Endothelial cell of umbilical vein (primary cell): ENCODE results near the gene QSOX2. TPM values are rescaled to one million over a fixed set of nuclear protein-coding genes. Genes with fewer than 3 reads are reported as not detected.

Experiments used
- BruUV-seq: library from RNA; stranded (reverse); fragments of 400-500 nt; replicated peaks from 2 replicates; lab custom pipeline; 2021; lab: Mats Ljungman, UMichigan
- CTCF ChIA-PET: fragments of 300-600, 350-600 bp; sonication (Branson Sonifier 250); formaldehyde crosslinking; loops from one replicate; lab custom pipeline; 2021; ENCODE audit warnings: antibody characterized with exemption, inconsistent platforms; lab: Charles Lee
- POLR2A ChIA-PET: fragments of 300-600, 350-600 bp; sonication (Branson Sonifier 250); formaldehyde crosslinking; loops from one replicate; lab custom pipeline; 2021; ENCODE audit warnings: antibody characterized with exemption, inconsistent platforms; lab: Charles Lee
- DNase-seq: peaks from one replicate; pipeline ENCODE4 v3.0.0-alpha.2; 2011; ENCODE audit warnings: low read depth, low spot score
- FAIRE-seq: peaks from 2 replicates; lab custom pipeline; 2011; peaks lifted over from hg19 to GRCh38; lab: Jason Lieb, UNC
- H2AFZ ChIP-seq: 2 replicates; pipeline ENCODE4 v1.6.0; 2012; ENCODE audit warnings: low read depth, low read length, control low read depth, inconsistent platforms
- H3K27ac ChIP-seq: 2 replicates; pipeline ENCODE4 v1.5.1; 2011; ENCODE audit warnings: low read depth, mild to moderate bottlenecking, control low read depth, low read length, moderate library complexity; ENCODE audit not compliant: insufficient read depth
- H3K27me3 ChIP-seq, 2 experiments: 2 replicates each; pipeline versions ENCODE4 v1.6.0 to v1.6.1; 2011; ENCODE audit warnings: low read length in 2 of 2, mixed read lengths in 1 of 2; ENCODE audit not compliant: control insufficient read depth in 2 of 2, insufficient read depth in 2 of 2
- H3K36me3 ChIP-seq, 2 experiments: 2 replicates in 1 of 2; 3 replicates in 1 of 2; pipeline ENCODE4 v1.5.1; 2011; ENCODE audit warnings: low read length in 2 of 2, mild to moderate bottlenecking in 1 of 2, moderate library complexity in 1 of 2; ENCODE audit not compliant: control insufficient read depth in 2 of 2, insufficient read depth in 2 of 2; ENCODE audit errors: extremely low read depth in 1 of 2
- H3K4me1 ChIP-seq: 3 replicates; pipeline ENCODE4 v1.5.1; 2011; ENCODE audit warnings: mild to moderate bottlenecking, low read length; ENCODE audit not compliant: control insufficient read depth, insufficient read depth; ENCODE audit errors: extremely low read depth
- H3K4me2 ChIP-seq: 2 replicates; pipeline ENCODE4 v1.6.1; 2011; ENCODE audit warnings: low read length, control low read depth, mixed read lengths; ENCODE audit not compliant: insufficient read depth
- H3K4me3 ChIP-seq, 3 experiments: fragments of 200-600 bp in 1 of 3; sonication (generic), shearing (Covaris generic) in 1 of 3; replicated peaks in 1 of 3; 2 replicates each; pipeline ENCODE4 v1.5.1; 2011 to 2016; ENCODE audit warnings: control low read depth in 3 of 3, low read length in 3 of 3, mild to moderate bottlenecking in 2 of 3, inconsistent platforms in 1 of 3, low read depth in 1 of 3, moderate library complexity in 1 of 3; ENCODE audit not compliant: insufficient read depth in 1 of 3
- H3K79me2 ChIP-seq: 2 replicates; pipeline ENCODE4 v1.6.0; 2012; ENCODE audit warnings: low read length, inconsistent platforms; ENCODE audit not compliant: control insufficient read depth, insufficient read depth
- H3K9ac ChIP-seq: replicated peaks from 2 replicates; pipeline ENCODE3; 2011; ENCODE audit warnings: low read length, control low read depth; ENCODE audit not compliant: insufficient read depth; ENCODE audit errors: extremely low read depth
- H3K9me1 ChIP-seq: replicated peaks from 3 replicates; pipeline ENCODE4 v1.6.0; 2011; ENCODE audit warnings: mild to moderate bottlenecking, low read length; ENCODE audit not compliant: control insufficient read depth, insufficient read depth; ENCODE audit errors: extremely low read depth
- H3K9me3 ChIP-seq: replicated peaks from 2 replicates; pipeline ENCODE4 v1.5.1; 2012; ENCODE audit warnings: low read length, inconsistent platforms; ENCODE audit not compliant: control insufficient read depth, insufficient read depth
- H4K20me1 ChIP-seq: replicated peaks from 2 replicates; pipeline ENCODE3; 2011; ENCODE audit warnings: mild to moderate bottlenecking, low read length; ENCODE audit not compliant: control insufficient read depth, insufficient read depth; ENCODE audit errors: extremely low read depth
- CTCF ChIP-seq, 2 donors: IDR thresholded peaks; 1 replicate in 1 of 2; 2 replicates in 1 of 2; pipeline ENCODE4 v1.5.1; 2011; ENCODE audit warnings: low read length in 2 of 2, mild to moderate bottlenecking in 2 of 2, moderate library complexity in 2 of 2, control low read depth in 1 of 2, inconsistent platforms in 1 of 2, low read depth in 1 of 2; ENCODE audit not compliant: insufficient read depth in 1 of 2; ENCODE audit errors: extremely low read depth in 1 of 2
- EZH2 ChIP-seq: IDR thresholded peaks from 2 replicates; pipeline ENCODE4 v1.6.1; 2012; ENCODE audit warnings: borderline replicate concordance, low read depth, mild to moderate bottlenecking, moderate library complexity, low read length, inconsistent platforms; ENCODE audit not compliant: severe bottlenecking
- FOS ChIP-seq: IDR thresholded peaks from 2 replicates; pipeline ENCODE4 v1.6.1; 2011; ENCODE audit warnings: mild to moderate bottlenecking, low read length, moderate library complexity, borderline replicate concordance; ENCODE audit not compliant: insufficient read depth
- GATA2 ChIP-seq: IDR thresholded peaks from 2 replicates; pipeline ENCODE4 v1.7.0; 2011; ENCODE audit warnings: low read depth, mild to moderate bottlenecking, moderate library complexity, mixed read lengths, low read length; ENCODE audit not compliant: insufficient read length, insufficient read depth
- JUN ChIP-seq: IDR thresholded peaks from 2 replicates; pipeline ENCODE4 v1.6.1; 2011; ENCODE audit warnings: borderline replicate concordance, low read depth; ENCODE audit not compliant: insufficient read length, insufficient read depth
- MAX ChIP-seq: IDR thresholded peaks from 2 replicates; pipeline ENCODE4 v1.6.1; 2011; ENCODE audit not compliant: insufficient read depth, insufficient read length
- MYC ChIP-seq: IDR thresholded peaks from one replicate; pipeline ENCODE4 v1.6.1; 2011; ENCODE audit warnings: mild to moderate bottlenecking, low read depth, low read length
- POLR2A ChIP-seq: IDR thresholded peaks from 2 replicates; pipeline ENCODE4 v1.6.1; 2012; ENCODE audit warnings: low read depth, mild to moderate bottlenecking, control low read depth, low read length
- POLR2AphosphoS5 ChIP-seq: IDR thresholded peaks from 2 replicates; pipeline ENCODE4 v1.6.1; 2012; ENCODE audit warnings: low read depth, mild to moderate bottlenecking, control low read depth, low read length, moderate library complexity; ENCODE audit not compliant: insufficient read depth
- dilution Hi-C: fragments of 300-500 bp; cut with MboI; formaldehyde crosslinking; loops from one replicate; pipeline ENCODE4 v1.15.0; 2019; ENCODE audit warnings: low sequenced_read_pairs; ENCODE audit not compliant: extremely low pct_ligation_motif_present
- intact Hi-C: fragments of 100-400 bp; cut with micrococcal nuclease; formaldehyde crosslinking; loops from one replicate; pipeline ENCODE4 v1.10.0; 2022
- polyA plus RNA-seq, 4 experiments: library from polyadenylated mRNA; depleted of rRNA in 3 of 4; stranded (reverse) in 3 of 4; unstranded in 1 of 4; fragments of >200 nt; gene quantifications; 2 replicates each; pipeline versions ENCODE4 v1.2.1 to v1.2.3, GENCODE V29; 2011 to 2012; ENCODE audit warnings: missing spikeins in 1 of 4
- total RNA-seq: library from RNA; stranded (reverse); gene quantifications from 2 replicates; pipeline ENCODE4 v1.2.3, GENCODE V29; 2021

Gene QSOX2
- total and polyA plus RNA-seq, 2 donors (not counting 3 experiments of a cell fraction or from before 2014, with no cell fraction given) = 16.4 to 23.4 TPM

GRCh38 chr9:136246849-136247550 lies 1.4 kb upstream of the QSOX2 start:
- Histone ChIP-seq H3K36me3 (no peaks in the 10 kb centered on the region), H3K9me3 (no peaks in the 10 kb centered on the region), H3K27me3 (peaks cover 0 to 6% of the 10 kb centered on the region in 2 experiments), H3K27ac (no peak overlapping the region), H3K4me2 (no peak overlapping the region), H3K79me2 (peaks cover 14% of the 10 kb centered on the region), H2AFZ (no peak overlapping the region), H4K20me1 (no peaks in the 10 kb centered on the region), H3K4me1 (peaks cover 9% of the 10 kb centered on the region), H3K9ac (no peak overlapping the region), H3K4me3 (no peak overlapping the region), H3K9me1 (no peaks in the 10 kb centered on the region)
- POLR2A ChIA-PET = no interaction called here
- no peak for DNase-seq
- no peak for FAIRE-seq
- CTCF ChIA-PET = no interaction called here
- dilution Hi-C loops (no loop called here), intact Hi-C loops (no loop called here)
- TF ChIP-seq MYC (no peak), FOS (no peak), EZH2 (no peak), POLR2AphosphoS5 (no peak), CTCF (IDR thresholded peaks at IDR 0.05; ENCODE audit: extremely low read depth in 1 of 2, insufficient read depth in 1 of 2, low read depth in 1 of 2, low read length in 2 of 2) (no peak), JUN (no peak), MAX (no peak), POLR2A (no peak), GATA2 (no peak)
- no TSS peak for BruUV-seq
